Esophagus muscularis mucosa (tissue), 4 donors: ENCODE measurements around the gene ZCCHC8.
"Not testable (repeated sequence)": the region's sequence is repeated elsewhere in the genome, so short reads cannot be mapped to it uniquely, and the experiment has no call there.

ENCODE experiments used
- EP300 ChIP-seq: sonication (generic); formaldehyde crosslinking; IDR thresholded peaks from one replicate; pipeline ENCODE4 v1.6.1; 2017; ENCODE audit warnings: antibody characterized with exemption
- POLR2A ChIP-seq: fragments of 450-650 bp; IDR thresholded peaks from one replicate; pipeline ENCODE4 v1.6.1; 2017; ENCODE audit warnings: antibody characterized with exemption, moderate library complexity, mild to moderate bottlenecking, low read depth
- POLR2AphosphoS5 ChIP-seq, 2 donors: sonication (generic); formaldehyde crosslinking; IDR thresholded peaks; one replicate each; pipeline ENCODE4 v1.6.1; 2017; ENCODE audit warnings: antibody characterized with exemption in 2 of 2
- TF ChIP-seq, protein P1 (sequence below), 3 experiments: fragments of 200-600 bp in 2 of 3; fragments of 450-650 bp in 1 of 3; sonication (generic) in 2 of 3; IDR thresholded peaks; one replicate each; pipeline ENCODE4 v1.5.1; 2017 to 2019; ENCODE audit warnings: antibody characterized with exemption in 3 of 3, mild to moderate bottlenecking in 2 of 3, moderate library complexity in 1 of 3

- TF ChIP-seq, protein P1, sequence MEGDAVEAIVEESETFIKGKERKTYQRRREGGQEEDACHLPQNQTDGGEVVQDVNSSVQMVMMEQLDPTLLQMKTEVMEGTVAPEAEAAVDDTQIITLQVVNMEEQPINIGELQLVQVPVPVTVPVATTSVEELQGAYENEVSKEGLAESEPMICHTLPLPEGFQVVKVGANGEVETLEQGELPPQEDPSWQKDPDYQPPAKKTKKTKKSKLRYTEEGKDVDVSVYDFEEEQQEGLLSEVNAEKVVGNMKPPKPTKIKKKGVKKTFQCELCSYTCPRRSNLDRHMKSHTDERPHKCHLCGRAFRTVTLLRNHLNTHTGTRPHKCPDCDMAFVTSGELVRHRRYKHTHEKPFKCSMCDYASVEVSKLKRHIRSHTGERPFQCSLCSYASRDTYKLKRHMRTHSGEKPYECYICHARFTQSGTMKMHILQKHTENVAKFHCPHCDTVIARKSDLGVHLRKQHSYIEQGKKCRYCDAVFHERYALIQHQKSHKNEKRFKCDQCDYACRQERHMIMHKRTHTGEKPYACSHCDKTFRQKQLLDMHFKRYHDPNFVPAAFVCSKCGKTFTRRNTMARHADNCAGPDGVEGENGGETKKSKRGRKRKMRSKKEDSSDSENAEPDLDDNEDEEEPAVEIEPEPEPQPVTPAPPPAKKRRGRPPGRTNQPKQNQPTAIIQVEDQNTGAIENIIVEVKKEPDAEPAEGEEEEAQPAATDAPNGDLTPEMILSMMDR (IDR thresholded peaks at IDR 0.05), result not testable (repeated sequence)
- TF ChIP-seq POLR2A; EP300; POLR2AphosphoS5 (IDR thresholded peaks at IDR 0.05): not testable (repeated sequence)
Observed at GRCh38 chr12:122469856-122470255, 30.9 kb downstream of the ZCCHC8 start.
